CD4-positive, alpha-beta T cell treated with Interleukin-10 for 1 hour (primary cell): ENCODE data around the gene LINC01488.

Experiments used
- DNase-seq: peaks from one replicate; pipeline ENCODE4 v3.0.0-alpha.2; 2020

LINC01488 gene

GRCh38 chr11:69481393-69481844 is at the start of gene LINC01488:
TSS of gene LINC01488 (plus strand) at chr11:69481663.
- DNase-seq, result no peak

DNA sequence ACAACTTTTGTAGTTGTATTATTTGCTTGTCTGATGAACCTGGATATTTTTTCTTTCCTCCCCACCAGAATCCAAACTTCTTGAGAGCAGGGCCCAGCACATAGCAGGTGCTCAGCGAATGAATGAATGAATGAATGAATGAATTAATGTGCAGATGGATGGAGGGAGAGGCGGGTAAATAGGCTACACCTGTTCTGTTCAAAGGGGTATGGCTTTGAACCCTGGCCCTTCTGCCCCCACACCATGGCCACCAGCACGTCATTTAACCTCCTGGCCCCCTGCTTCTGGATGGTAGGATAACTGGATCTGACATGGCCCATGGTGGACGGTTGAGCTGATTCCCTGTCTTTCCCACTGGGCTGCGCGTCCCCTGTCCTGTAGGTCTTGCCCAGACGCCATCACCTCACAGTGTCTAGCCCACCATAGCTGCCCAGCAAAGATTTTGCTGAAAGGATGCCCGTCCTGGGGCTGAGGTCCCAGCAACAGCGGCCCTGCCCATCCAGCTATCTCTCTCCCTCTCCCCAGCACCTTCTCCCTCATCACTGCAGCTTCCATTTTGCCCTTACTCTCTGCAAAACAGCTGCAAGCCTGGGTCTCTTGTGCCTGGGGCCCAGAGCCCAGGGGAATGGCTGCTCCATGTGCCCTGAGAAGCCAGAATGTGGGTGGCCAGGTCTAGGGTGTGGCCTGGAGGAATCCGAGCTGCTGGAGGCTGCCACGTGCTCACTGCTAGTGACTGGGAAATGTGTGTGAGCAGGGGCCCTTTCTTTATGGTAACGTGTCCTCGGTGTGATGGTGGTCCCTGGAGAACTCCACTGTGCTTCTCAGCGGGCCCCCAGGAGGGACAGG is 49.3 kb upstream of the LINC01488 start:
- no peak for DNase-seq

GRCh38 chr11:69433741-69434140 is 47.7 kb upstream of the LINC01488 start:
- no peak for DNase-seq

DNA sequence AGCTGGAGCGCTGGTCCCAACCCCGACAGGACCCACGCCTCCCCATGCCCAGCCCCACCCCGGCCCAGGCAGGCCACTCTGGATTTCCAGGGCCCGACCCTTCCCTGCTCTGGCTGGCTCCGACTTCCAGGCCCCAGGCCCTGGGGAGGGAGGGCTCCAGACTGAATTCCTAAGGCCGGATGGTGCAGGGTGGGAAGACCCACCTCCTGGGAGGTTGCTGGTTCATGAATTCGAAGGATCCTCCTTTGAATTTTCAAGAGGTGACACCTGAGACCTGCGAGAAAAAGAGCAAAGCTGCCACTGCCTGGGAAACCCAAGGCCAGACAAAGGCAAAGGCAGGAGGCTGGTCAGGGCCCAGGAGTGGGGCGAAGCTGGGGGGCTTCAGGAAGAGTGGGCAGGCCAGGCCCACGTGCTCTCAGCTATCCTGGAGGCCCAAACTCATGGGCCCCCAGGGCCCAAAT is 47.0 kb upstream of the LINC01488 start:
- no peak for DNase-seq

DNA sequence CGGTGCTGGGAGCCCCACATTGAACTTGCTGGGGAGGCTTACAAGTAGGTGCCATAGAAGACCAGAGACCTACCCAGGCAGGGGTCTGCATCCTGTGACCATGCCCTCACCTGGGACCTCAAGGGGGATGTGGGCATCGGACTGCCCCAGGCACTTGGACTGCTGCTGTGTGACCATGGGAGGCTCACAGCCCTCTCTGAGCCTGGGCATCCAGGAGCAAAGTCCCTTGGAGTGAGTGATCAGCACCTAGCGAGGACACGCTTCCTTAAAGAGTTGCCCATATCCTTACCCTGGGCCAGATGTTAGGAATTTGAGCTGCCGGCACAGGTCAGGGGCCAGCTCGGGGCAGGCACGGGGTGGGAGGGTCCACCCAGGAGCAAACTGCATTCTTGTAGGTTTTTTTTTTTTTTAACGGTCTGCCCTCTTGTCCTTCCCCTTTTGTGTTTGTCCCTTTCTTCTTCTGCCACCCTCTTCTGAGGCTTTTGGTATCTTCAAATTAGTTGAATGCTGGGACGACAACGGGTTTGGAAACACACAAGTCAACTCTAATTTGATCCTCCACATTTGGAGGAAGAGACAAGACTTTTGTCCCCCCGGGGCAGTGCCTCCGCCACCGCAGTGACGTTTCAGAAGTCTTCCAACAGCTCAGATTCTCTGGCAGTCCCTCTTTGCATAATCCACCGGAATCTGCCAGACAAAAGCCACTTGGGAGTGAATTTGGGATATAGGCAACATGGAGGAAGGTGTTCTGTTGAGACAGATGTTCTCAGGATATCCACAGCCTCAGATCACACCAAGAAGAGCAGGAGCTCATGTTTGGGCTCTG is 46.1 kb upstream of the LINC01488 start:
- no peak for DNase-seq

GRCh38 chr11:69436041-69436982 is 45.2 kb upstream of the LINC01488 start:
- no peak for DNase-seq

DNA sequence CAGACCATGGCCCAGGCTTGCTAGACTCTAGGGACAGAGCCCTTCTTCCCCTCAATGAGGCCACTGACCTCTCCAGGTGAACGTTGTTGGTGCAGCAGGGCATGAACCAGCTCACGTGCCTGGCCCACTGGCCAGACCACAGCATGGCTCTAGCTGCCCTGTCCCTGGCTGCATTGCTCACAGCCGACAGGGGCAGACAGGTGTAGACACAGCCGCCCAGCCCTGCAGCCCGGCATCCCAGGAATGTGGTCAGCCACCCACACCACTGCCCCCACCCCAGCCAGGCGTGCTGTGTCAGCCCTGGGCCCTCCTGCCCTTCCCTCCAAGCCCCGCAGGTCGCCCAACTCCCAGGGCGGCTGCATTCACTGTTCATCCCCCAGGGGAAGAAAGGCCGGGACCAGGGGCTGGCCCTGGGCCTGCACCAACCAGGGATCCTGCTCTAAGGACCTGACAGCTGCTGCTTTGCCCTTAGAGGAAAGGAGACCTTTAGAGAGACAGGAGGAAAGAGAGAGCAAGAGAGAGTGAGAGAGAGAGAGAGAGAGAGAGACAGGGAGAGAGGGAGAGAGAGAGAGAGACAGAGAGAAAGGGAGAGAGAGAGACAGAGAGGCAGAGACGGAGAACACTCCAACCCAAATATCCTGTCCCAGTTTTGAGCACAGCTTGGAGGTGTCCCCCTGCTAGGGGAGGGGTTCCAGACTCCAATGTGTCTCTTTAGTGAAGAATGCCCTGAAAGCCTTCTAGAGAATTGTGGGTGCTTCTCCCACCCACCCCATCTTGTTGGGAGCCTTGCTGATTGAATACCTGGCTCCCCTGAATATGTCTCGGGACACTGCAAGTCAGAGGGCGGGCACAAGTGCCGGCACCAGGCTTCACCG is 44.2 kb upstream of the LINC01488 start:
- no peak for DNase-seq

DNA sequence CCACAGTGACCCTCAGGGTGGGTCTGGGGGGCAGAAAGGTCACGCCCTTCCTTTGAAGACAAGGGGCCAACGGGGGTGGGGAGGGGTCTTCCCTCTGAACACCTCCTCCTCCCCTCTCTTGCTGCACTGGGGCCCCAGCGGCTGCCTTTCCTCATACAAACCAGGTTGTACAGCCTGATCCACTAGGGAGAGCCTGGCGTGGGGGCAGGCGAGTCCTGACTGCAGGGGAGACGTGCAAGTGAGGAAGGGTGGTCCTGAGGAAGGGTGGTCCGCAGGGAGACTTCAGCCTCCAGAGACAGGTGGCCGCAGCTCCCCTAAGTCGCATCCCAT is 43.6 kb upstream of the LINC01488 start:
- DNase-seq, result no peak

DNA sequence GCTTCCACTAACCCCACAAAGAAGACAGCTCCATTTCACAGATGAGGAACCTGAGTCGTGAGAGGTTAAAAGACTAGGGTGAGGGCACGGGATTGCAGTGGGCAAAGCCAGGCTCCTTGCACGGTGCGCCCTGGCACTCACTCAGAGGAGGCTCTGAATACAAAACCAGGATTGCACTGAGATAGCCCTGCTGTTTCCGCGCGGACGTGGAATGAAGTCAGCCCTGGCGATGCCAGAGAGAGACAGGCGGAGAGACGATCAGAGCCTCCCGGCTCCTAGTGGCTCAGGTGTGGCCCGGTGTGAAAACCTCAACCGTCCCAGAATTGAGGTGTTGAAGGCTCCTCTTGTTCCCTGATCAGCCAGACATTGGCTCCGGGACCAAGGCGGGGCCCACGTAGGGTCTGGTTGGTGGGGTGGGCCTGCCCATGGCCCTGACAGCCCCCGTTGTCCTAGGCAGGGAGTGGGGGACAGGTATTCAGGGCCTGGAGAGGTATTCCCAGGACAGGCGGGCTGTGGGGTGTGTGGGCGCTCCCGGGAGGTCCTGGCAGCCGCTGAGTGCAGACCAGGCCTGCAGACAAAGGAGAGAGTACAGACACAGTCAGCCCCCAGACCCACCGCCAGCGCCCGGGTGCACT is 43.1 kb upstream of the LINC01488 start:
- no peak for DNase-seq

- no peak for DNase-seq
These were observed 42.3 kb upstream of the LINC01488 start for GRCh38 chr11:69439127-69439526.

- no peak for DNase-seq
These were observed 41.6 kb upstream of the LINC01488 start for GRCh38 chr11:69439651-69440464.

- DNase-seq, result no peak
These were observed 40.6 kb upstream of the LINC01488 start for GRCh38 chr11:69440876-69441275.

- no peak for DNase-seq
These were observed 39.3 kb upstream of the LINC01488 start for GRCh38 chr11:69442012-69442806.

DNA sequence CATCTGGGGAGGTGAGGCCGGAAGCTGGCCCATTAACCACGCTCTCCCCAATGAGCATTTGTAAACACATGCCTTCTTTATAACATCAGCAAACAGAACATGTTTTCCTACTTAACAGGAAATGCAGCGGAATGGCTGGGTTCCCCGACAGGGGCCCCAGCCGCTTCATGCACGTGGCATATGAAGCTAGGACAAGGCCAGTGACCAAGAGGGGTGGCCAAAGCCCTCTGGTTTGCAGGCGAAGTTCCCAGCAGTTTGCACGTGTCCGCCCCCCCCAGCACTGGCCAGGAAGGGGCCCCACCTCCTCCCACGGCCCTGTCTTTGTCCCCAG is 38.7 kb upstream of the LINC01488 start:
- no peak for DNase-seq

GRCh38 chr11:69443138-69443967 is 38.1 kb upstream of the LINC01488 start:
- DNase-seq, result peak; percentile 71

GRCh38 chr11:69443968-69444364 is 37.5 kb upstream of the LINC01488 start:
- DNase-seq, result no peak

DNA sequence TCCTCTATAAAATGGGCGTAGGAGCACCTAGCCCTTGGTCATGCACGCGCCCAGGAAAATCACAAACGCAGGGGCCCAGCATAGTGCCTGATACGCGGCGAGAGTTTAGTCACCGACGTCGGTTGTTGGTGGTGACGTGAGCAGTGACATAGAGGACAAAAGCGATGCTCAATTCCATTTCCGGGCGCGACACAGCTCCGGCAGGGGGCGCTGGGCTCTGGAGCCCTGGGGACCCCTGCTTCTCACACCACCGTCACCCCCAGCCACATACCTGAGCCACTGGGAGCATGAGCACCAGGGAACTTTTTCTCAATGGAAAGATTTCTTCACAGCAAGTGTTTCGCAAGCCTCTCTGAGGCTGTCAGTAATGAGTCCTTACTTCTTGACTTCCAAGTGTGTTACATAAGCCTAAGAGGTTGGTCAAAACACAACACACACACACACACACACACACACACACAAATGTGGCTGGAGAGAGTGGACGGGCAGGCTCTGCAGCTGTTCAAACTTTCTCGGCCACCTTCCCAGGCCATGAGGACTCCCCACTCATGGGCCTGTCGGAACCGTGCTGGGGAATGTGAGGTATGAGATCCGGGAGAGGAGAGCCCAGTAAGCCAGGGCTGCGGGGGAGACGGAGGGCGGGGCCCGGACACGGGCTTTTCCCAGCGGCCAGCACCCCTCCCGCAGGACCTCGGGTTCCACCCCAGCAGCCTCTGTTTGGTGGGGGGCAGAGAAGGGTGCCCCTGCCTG is 36.9 kb upstream of the LINC01488 start:
- no peak for DNase-seq

- DNase-seq, result no peak
These were observed 36.4 kb upstream of the LINC01488 start for GRCh38 chr11:69445131-69445470.
